ENCODE results near the gene STAT3.

GRCh38 chr17:42345396-42346073 is 42.7 kb downstream of the STAT3 start:
- TF ChIP-seq YY1 (IDR thresholded peaks at IDR 0.05; ENCODE audit: insufficient read depth, insufficient read length) (no peak), SUZ12 (IDR thresholded peaks at IDR 0.05; ENCODE audit: extremely low read depth, insufficient read depth, insufficient read length) (no peak)

Data from NT2/D1 (cell line).